Right cardiac atrium (tissue), 5 donors: ENCODE measurements around the gene LAMC2. TPM values are rescaled to one million over a fixed set of nuclear protein-coding genes. Genes with fewer than 3 reads are reported as not detected.

ENCODE experiments used
- ATAC-seq, 2 donors: fragments of 200-7000 bp; cut with Tn5 transposase; one replicate each; pipeline versions ENCODE4 v1.8.0 to v1.9.1; 2020; ENCODE audit warnings: moderate library complexity in 2 of 2, mild to moderate bottlenecking in 1 of 2
- DNase-seq, 3 donors: peaks; one replicate each; pipeline ENCODE4 v3.0.0-alpha.2; 2020
- H3K27ac ChIP-seq: one replicate; pipeline ENCODE4 v1.5.1; 2013; ENCODE audit warnings: mild to moderate bottlenecking, low read length, control low read depth, moderate library complexity
- H3K27me3 ChIP-seq: one replicate; pipeline ENCODE4 v1.6.1; 2013; ENCODE audit not compliant: control insufficient read depth, insufficient read depth
- H3K4me1 ChIP-seq: one replicate; pipeline ENCODE4 v1.6.1; 2013; ENCODE audit warnings: low read length; ENCODE audit not compliant: control insufficient read depth, insufficient read depth
- H3K4me3 ChIP-seq: one replicate; pipeline ENCODE4 v1.5.1; 2013; ENCODE audit warnings: low read length, control low read depth
- H3K9me3 ChIP-seq: one replicate; pipeline ENCODE4 v1.6.1; 2013; ENCODE audit warnings: low read length; ENCODE audit not compliant: control insufficient read depth
- WGBS: extraction: QIAGEN DNeasy Blood & Tissue Kit; methylation state at CpG from one replicate; pipeline ENCODE4 v1.1.7; 2013; 5-methylcytosine and 5-hydroxymethylcytosine counted together
- intact Hi-C, 4 donors: fragments of 100-400 bp; cut with DNase I; formaldehyde crosslinking; loops; one replicate each; pipeline versions ENCODE4 v1.11.0 to v1.14.0; 2022 to 2023
- long read RNA-seq, 4 donors: library from polyadenylated mRNA; unstranded; transcript quantifications; one replicate each; pipeline ENCODE4 v2.0.0, GENCODE V29; 2020 to 2021
- polyA plus RNA-seq: library from polyadenylated mRNA; stranded (reverse); fragments of 200-250 nt; gene quantifications from one replicate; pipeline ENCODE4 v1.2.3, GENCODE V29; 2013
- total RNA-seq, 4 donors: library from RNA; stranded (reverse); fragmentation: NEBNext Ultra II Directional; extraction: Animal tissue kit (Norgen Biotek cat#: 25700); gene quantifications; one replicate each; pipeline ENCODE4 v1.2.1, GENCODE V29; 2021
- donor health status: healthy with polysubstance abuse.
- donor health status: DM: no; HTN: yes; CAD: no.
- donor health status: DM: no; HTN: no; CAD: no.
- donor health status: DM: no; HTN: yes; CAD: no; lungs with severe emphysema.
- donor health status: DM: yes; HTN: yes; CAD: no.

The LAMC2 gene
- total RNA-seq (1 to 10 TPM in 3 of 4 donors, under 1 TPM in 1; 0.99 to 3.0 (median 1.4) TPM), polyA plus RNA-seq (0.70 TPM)
- long read RNA-seq, donor 1, partial matches to known transcripts, result 0 of 1 reads
- long read RNA-seq, donor 1, other reads (novel, unspliced or antisense), result 1 of 1 reads
- long read RNA-seq, donor 2, partial matches to known transcripts, result 2 of 4 reads
- long read RNA-seq, donor 2, other reads (novel, unspliced or antisense), result 2 of 4 reads
- long read RNA-seq, donor 3, full-length matches to known transcripts, result 12 of 28 reads
- long read RNA-seq, donor 3, partial matches to known transcripts, result 5 of 28 reads
- long read RNA-seq, donor 3, other reads (novel, unspliced or antisense), result 11 of 28 reads
- long read RNA-seq, donor 4, partial matches to known transcripts, result 1 of 1 reads
- long read RNA-seq, donor 4, other reads (novel, unspliced or antisense), result 0 of 1 reads

GRCh38 chr1:183185941-183186490, at the start of gene LAMC2:
LAMC2 (plus strand) TSS chr1:183186264; CDS start chr1:183186353, 89 bp downstream.
- H3K4me3 ChIP-seq, result peak within 1 kb of the TSS; percentile 30
- no peaks in the 10 kb centered on the region for H3K27me3 ChIP-seq
- DNase-seq (peak in 2 of 3 donors; percentile 22 to 63), ATAC-seq (peak; percentile 80)
- peaks cover 2% of the 10 kb centered on the region for H3K4me1 ChIP-seq
- intact Hi-C loops, result no loop called here
- no peaks in the 10 kb centered on the region for H3K9me3 ChIP-seq
- WGBS, result 35% methylated on average over 30 of the region's 30 CpGs
- no peak within 1 kb of the TSS for H3K27ac ChIP-seq

GRCh38 chr1:183137782-183138181, 48.3 kb upstream of the LAMC2 start:
- no peaks in the 10 kb centered on the region for H3K9me3 ChIP-seq
- no peak for DNase-seq
- H3K27me3 ChIP-seq, result no peaks in the 10 kb centered on the region
- H3K27ac ChIP-seq, result no peak overlapping the region
- peaks cover 2% of the 10 kb centered on the region for H3K4me1 ChIP-seq
- intact Hi-C loops, result no loop called here
- ATAC-seq, result no peak
- H3K4me3 ChIP-seq, result no peak overlapping the region
- WGBS, result 56% methylated on average over 3 of the region's 3 CpGs

- Histone ChIP-seq H3K27ac (no peak overlapping the region), H3K9me3 (no peaks in the 10 kb centered on the region), H3K4me1 (peaks cover 2% of the 10 kb centered on the region), H3K4me3 (no peak overlapping the region), H3K27me3 (no peaks in the 10 kb centered on the region)
- 67% methylated on average over 4 of the region's 4 CpGs for WGBS
- intact Hi-C loops, result no loop called here
- ATAC-seq (no peak), DNase-seq (no peak)
Observed at GRCh38 chr1:183138301-183138700, 47.8 kb upstream of the LAMC2 start.

DNA sequence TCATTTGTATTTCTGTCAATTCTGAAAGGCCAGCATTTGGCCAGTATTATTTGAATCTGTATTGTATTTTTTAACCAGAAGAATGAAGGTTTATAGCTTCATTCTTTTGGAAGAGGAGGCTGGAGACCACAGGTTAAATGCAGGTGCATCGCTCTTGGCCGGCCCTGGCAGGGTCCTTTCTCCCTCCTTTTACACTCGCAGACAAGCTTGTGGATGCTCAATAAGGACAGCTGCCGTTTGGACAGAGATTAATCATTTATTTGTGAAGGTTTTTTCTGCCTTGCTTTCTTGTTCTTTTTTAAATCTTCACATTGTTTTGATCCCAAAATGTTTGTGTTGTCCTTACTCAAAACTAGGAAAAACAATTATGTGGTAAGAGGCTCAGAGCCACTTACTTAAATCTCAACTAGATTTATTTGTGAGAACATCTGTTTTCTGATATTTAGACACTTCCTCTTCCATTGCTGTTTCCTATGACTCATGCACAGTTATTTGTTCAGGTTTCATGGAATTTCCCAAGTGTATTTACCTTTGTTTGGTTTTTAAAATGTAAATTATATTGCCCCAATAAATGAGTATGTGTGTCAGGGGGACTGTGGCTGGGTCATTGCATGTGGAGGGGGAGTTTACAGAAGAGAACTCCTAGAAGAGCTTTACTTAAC, 46.7 kb upstream of the LAMC2 start:
- WGBS, result 68% methylated on average over 4 of the region's 4 CpGs
- no peak overlapping the region for H3K4me3 ChIP-seq
- no peaks in the 10 kb centered on the region for H3K9me3 ChIP-seq
- H3K27ac ChIP-seq, result peak overlapping the region; percentile 21
- peaks cover 2% of the 10 kb centered on the region for H3K4me1 ChIP-seq
- no peak for ATAC-seq
- no peak for DNase-seq
- intact Hi-C loops, result no loop called here
- no peaks in the 10 kb centered on the region for H3K27me3 ChIP-seq

DNA sequence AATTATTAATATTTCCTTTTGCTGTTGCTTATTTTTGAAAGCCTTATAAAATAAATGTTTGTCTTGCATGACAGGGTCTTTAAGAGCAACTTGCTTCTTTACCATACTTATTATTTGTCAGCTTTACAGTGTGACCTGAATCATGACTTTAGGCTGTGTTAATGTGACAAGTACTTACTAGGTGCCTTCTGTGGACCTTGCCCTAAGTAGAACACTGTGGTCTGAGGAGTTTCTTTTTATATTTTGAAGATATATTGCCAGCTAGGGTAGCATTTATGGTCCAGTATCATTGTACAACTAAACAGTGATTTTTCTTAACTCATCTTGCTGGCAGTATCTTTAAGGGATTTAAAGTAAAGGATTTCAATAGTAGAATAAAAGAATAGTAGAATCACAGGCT, 45.4 kb upstream of the LAMC2 start:
- Histone ChIP-seq H3K27me3 (no peaks in the 10 kb centered on the region), H3K9me3 (no peaks in the 10 kb centered on the region), H3K27ac (no peak overlapping the region), H3K4me1 (peaks cover 2% of the 10 kb centered on the region), H3K4me3 (no peak overlapping the region)
- intact Hi-C loops, result no loop called here
- no peak for DNase-seq
- ATAC-seq, result no peak

- no peak overlapping the region for H3K4me3 ChIP-seq
- ATAC-seq (no peak), DNase-seq (no peak)
- intact Hi-C loops, result no loop called here
- no peak overlapping the region for H3K27ac ChIP-seq
- H3K9me3 ChIP-seq, result no peaks in the 10 kb centered on the region
- H3K27me3 ChIP-seq, result no peaks in the 10 kb centered on the region
- H3K4me1 ChIP-seq, result peaks cover 2% of the 10 kb centered on the region
- 75% methylated on average over 2 of the region's 2 CpGs for WGBS
Observed at GRCh38 chr1:183142171-183142570, 43.9 kb upstream of the LAMC2 start.

- ATAC-seq (no peak), DNase-seq (no peak)
- H3K27me3 ChIP-seq, result no peaks in the 10 kb centered on the region
- H3K27ac ChIP-seq, result no peak overlapping the region
- no peak overlapping the region for H3K4me3 ChIP-seq
- intact Hi-C loops, result no loop called here
- peaks cover 5% of the 10 kb centered on the region for H3K4me1 ChIP-seq
- 67% methylated on average over 7 of the region's 7 CpGs for WGBS
- no peaks in the 10 kb centered on the region for H3K9me3 ChIP-seq
Observed at GRCh38 chr1:183143576-183144315, 42.3 kb upstream of the LAMC2 start.

DNA sequence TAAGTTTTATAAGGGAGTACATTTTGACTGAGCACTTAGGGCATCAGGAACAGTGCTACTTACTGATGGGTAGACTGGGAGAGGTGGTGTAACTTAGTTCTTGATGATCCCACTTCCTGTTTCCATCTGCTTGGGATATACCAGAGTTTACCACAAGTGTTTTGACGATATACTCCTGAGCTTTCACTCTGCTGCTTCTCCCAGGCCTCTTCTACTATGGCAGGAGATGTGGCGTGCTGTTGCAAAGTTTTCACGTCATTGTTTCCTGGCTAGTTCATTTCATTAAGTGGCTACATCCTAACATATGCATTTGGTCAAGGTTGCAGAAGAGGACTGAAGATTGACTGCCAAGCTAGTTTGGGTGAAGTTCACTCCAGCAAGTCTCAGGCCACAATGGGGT, 41.3 kb upstream of the LAMC2 start:
- Histone ChIP-seq H3K9me3 (no peaks in the 10 kb centered on the region), H3K4me1 (peaks cover 3% of the 10 kb centered on the region), H3K27ac (no peak overlapping the region), H3K27me3 (no peaks in the 10 kb centered on the region), H3K4me3 (no peak overlapping the region)
- DNase-seq, result no peak
- ATAC-seq, result no peak
- WGBS, result 54% methylated on average over 3 of the region's 3 CpGs
- intact Hi-C loops, result no loop called here

DNA sequence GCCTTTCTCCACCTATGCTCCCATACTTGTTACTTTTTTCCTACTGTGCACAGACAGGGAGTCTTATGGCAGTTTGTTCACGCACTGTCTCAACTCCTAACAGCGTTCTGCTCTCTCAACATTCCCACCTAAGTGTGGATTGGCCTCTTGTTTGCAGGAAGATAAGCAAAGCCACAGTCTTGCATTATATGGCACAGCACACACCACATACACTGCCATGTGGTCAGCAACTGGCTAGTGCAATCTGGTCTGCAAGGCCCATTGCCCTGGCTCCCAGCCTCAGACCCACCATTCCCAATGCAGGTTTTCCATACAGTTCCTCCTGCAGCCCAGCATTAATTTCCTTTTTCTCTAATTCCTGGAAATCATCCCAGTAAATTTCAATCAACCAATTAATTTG, 38.3 kb upstream of the LAMC2 start:
- no peak overlapping the region for H3K4me3 ChIP-seq
- DNase-seq (no peak), ATAC-seq (peak in 1 of 2 donors; percentile 28)
- intact Hi-C loops, result no loop called here
- 83% methylated on average over 2 of the region's 2 CpGs for WGBS
- H3K27me3 ChIP-seq, result no peaks in the 10 kb centered on the region
- no peak overlapping the region for H3K27ac ChIP-seq
- H3K4me1 ChIP-seq, result peaks cover 3% of the 10 kb centered on the region
- H3K9me3 ChIP-seq, result no peaks in the 10 kb centered on the region

DNA sequence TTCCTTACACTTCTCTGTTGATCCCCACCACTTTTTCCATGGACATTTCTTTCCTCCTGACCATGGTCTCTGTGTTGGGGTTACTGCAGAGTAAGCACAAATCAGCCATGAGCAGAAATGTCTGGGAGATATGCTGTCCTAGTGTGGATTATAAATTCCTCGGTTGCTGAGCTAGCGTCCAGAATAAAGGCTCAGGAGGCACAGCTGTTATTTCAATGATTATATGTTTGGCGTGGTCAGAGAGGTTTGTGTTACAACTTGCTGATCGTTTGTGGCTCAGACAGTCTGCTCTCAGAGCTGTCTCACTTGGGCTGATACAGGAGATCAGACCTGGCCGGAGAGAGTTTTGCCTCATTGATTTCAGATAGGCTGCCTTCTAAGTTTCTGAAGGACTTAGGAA, 37.5 kb upstream of the LAMC2 start:
- H3K27me3 ChIP-seq, result no peaks in the 10 kb centered on the region
- no peak overlapping the region for H3K4me3 ChIP-seq
- DNase-seq (no peak), ATAC-seq (peak; percentile 65 to 74)
- H3K9me3 ChIP-seq, result no peaks in the 10 kb centered on the region
- 31% methylated on average over 5 of the region's 5 CpGs for WGBS
- intact Hi-C loops, result no loop called here
- H3K27ac ChIP-seq, result no peak overlapping the region
- H3K4me1 ChIP-seq, result peaks cover 3% of the 10 kb centered on the region

GRCh38 chr1:183149273-183149672, 36.8 kb upstream of the LAMC2 start:
- no peak for ATAC-seq
- Histone ChIP-seq H3K4me1 (peaks cover 3% of the 10 kb centered on the region), H3K4me3 (no peak overlapping the region), H3K27ac (no peak overlapping the region), H3K9me3 (no peaks in the 10 kb centered on the region), H3K27me3 (no peaks in the 10 kb centered on the region)
- intact Hi-C loops, result no loop called here
- no peak for DNase-seq
- WGBS, result 64% methylated on average over 1 of the region's 1 CpG
